Neural cell (in vitro differentiated cells): ENCODE measurements around the gene CCSER2.

Experiments used
- CTCF ChIP-seq: fragments of 450-650 bp; IDR thresholded peaks from 2 replicates; pipeline ENCODE4 v1.5.1; 2014; ENCODE audit warnings: antibody characterized with exemption, mild to moderate bottlenecking, moderate library complexity; ENCODE audit not compliant: poor library complexity, severe bottlenecking
- EZH2 ChIP-seq: fragments of 200-600, 300-800 bp; shearing (Covaris generic), sonication (generic); IDR thresholded peaks from 2 replicates; pipeline ENCODE4 v1.6.1; 2014; ENCODE audit warnings: antibody characterized with exemption, low read length, borderline replicate concordance, mild to moderate bottlenecking; ENCODE audit not compliant: insufficient read depth, poor library complexity, severe bottlenecking
- MXI1 ChIP-seq: fragments of 450-650 bp; conservative IDR thresholded peaks from 2 replicates; pipeline ENCODE4 v1.6.1; 2014; ENCODE audit warnings: antibody characterized with exemption, mild to moderate bottlenecking; ENCODE audit not compliant: poor library complexity, severe bottlenecking
- POLR2AphosphoS5 ChIP-seq: IDR thresholded peaks from 2 replicates; pipeline ENCODE4 v1.6.1; 2012
- REST ChIP-seq: IDR thresholded peaks from 2 replicates; pipeline ENCODE4 v1.6.1; 2012; ENCODE audit warnings: borderline replicate concordance
- SMC3 ChIP-seq: fragments of 450-650 bp; conservative IDR thresholded peaks from 2 replicates; pipeline ENCODE4 v1.6.1; 2014; ENCODE audit warnings: antibody characterized with exemption, mild to moderate bottlenecking, moderate library complexity; ENCODE audit not compliant: poor library complexity

DNA sequence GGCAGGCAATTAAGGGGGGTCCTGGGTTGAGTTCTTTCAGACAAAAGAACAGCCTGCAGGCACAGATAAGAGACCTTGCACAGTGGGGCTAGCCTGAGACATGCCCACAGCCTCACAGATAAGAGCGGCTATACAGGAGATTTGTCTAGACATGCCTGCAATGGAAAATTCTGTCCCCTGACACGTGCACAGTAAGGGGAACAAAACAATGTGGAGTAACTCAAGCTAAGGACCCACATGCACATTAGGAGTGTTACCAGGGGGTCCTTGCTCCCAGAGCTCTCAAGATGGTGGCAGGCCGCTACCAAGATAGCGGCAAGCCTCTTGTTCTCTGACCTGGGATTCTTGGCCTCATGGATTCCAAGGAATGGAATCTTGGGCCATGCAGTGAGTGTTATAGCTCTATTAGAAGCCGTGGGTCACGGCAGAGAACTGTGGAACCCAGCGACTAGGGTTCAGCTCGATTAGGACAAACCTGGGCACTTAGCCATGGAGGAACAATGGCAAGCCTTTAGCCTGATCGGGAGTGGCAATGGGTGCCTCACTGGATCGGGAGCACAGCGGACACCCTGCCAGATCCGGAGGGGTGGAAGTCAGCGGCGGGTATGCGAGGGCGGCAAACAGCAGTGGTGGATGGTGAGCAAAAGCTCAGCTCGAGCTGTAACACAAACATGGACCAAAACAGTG, 196.9 kb downstream of the CCSER2 start:
- TF ChIP-seq MXI1 (no peak), CTCF (no peak), POLR2AphosphoS5 (no peak), EZH2 (no peak), SMC3 (no peak), REST (no peak)
